Immature natural killer cell (primary cell): ENCODE measurements around the gene RELN. TPM values are rescaled to one million over a fixed set of nuclear protein-coding genes. Genes with fewer than 3 reads are reported as not detected.

Source experiments
- DNase-seq, 3 donors: peaks; one replicate each; pipeline ENCODE4 v3.0.0; 2022; ENCODE audit warnings: mixed read lengths in 1 of 3
- H3K27ac Mint-ChIP-seq, 6 donors: one replicate each; pipeline ENCODE4 v1.8.0; 2020; ENCODE audit warnings: mixed read lengths in 6 of 6, mild to moderate bottlenecking in 5 of 6, inconsistent platforms in 4 of 6, moderate library complexity in 3 of 6
- H3K27me3 Mint-ChIP-seq, 3 donors: one replicate each; pipeline ENCODE4 v1.8.0; 2020 to 2021; ENCODE audit warnings: low read depth in 3 of 3, mild to moderate bottlenecking in 3 of 3, mixed read lengths in 3 of 3, moderate library complexity in 3 of 3, inconsistent platforms in 1 of 3
- H3K36me3 Mint-ChIP-seq, 3 donors: one replicate each; pipeline ENCODE4 v1.8.0; 2020; ENCODE audit warnings: mixed read lengths in 3 of 3, inconsistent platforms in 2 of 3, mild to moderate bottlenecking in 2 of 3
- H3K4me1 Mint-ChIP-seq, 2 donors: one replicate each; pipeline ENCODE4 v1.8.0; 2020; ENCODE audit warnings: inconsistent platforms in 2 of 2, mild to moderate bottlenecking in 2 of 2, mixed read lengths in 2 of 2, moderate library complexity in 1 of 2
- H3K4me3 Mint-ChIP-seq, 5 donors: one replicate each; pipeline ENCODE4 v1.8.0; 2020; ENCODE audit warnings: mild to moderate bottlenecking in 5 of 5, mixed read lengths in 5 of 5, inconsistent platforms in 3 of 5, moderate library complexity in 3 of 5
- H3K9me3 Mint-ChIP-seq, 6 donors: one replicate each; pipeline ENCODE4 v1.8.0; 2020; ENCODE audit warnings: mild to moderate bottlenecking in 6 of 6, mixed read lengths in 6 of 6, inconsistent platforms in 4 of 6, moderate library complexity in 3 of 6
- polyA plus RNA-seq, 3 donors: library from polyadenylated mRNA; unstranded; fragments of 300-500 nt; fragmentation: Illumina TruSeq; gene quantifications; one replicate each; pipeline ENCODE4 v1.2.3, GENCODE V29; 2021

RELN gene
- polyA plus RNA-seq, 3 donors from 2014 or later = not detected

GRCh38 chr7:103888603-103889153 lies 100.8 kb downstream of the RELN start:
- no peak for DNase-seq
- Mint-ChIP-seq H3K9me3 (peaks cover 0 to 9% (median 7%) of the 10 kb centered on the region in 6 donors), H3K4me1 (no peaks in the 10 kb centered on the region), H3K4me3 (no peak overlapping the region), H3K36me3 (no peaks in the 10 kb centered on the region), H3K27ac (no peak overlapping the region), H3K27me3 (peaks cover 0 to 5% (median 0%) of the 10 kb centered on the region in 3 donors)

- Mint-ChIP-seq H3K4me3 (no peak overlapping the region), H3K27me3 (peaks cover 0 to 5% (median 0%) of the 10 kb centered on the region in 3 donors), H3K9me3 (peaks cover 0 to 13% (median 6%) of the 10 kb centered on the region in 6 donors), H3K27ac (no peak overlapping the region), H3K36me3 (no peaks in the 10 kb centered on the region), H3K4me1 (no peaks in the 10 kb centered on the region)
- no peak for DNase-seq
Measured at GRCh38 chr7:103887853-103888602, 101.4 kb downstream of the RELN start.

- no peak overlapping the region for H3K27ac Mint-ChIP-seq
Measured at GRCh38 chr7:103887050-103887449, 102.4 kb downstream of the RELN start.

GRCh38 chr7:103879928-103880600 lies 109.4 kb downstream of the RELN start:
- no peak overlapping the region for H3K4me3 Mint-ChIP-seq
- H3K27me3 Mint-ChIP-seq = peaks cover 0 to 2% (median 1%) of the 10 kb centered on the region in 3 donors
- peaks cover 0 to 20% (median 7%) of the 10 kb centered on the region in 6 donors for H3K9me3 Mint-ChIP-seq
- no peaks in the 10 kb centered on the region for H3K4me1 Mint-ChIP-seq
- H3K36me3 Mint-ChIP-seq = no peaks in the 10 kb centered on the region
- DNase-seq = no peak
- no peak overlapping the region for H3K27ac Mint-ChIP-seq

More at GRCh38 chr7:103887050-103887449, 102.4 kb downstream of the RELN start:
- Mint-ChIP-seq H3K27me3 (peaks cover 0 to 5% (median 2%) of the 10 kb centered on the region in 3 donors), H3K9me3 (peaks cover 0 to 13% (median 8%) of the 10 kb centered on the region in 6 donors), H3K4me3 (no peak overlapping the region), H3K36me3 (no peaks in the 10 kb centered on the region), H3K4me1 (no peaks in the 10 kb centered on the region)
- no peak for DNase-seq

- Mint-ChIP-seq H3K4me3 (no peak overlapping the region), H3K27me3 (peaks cover 0 to 2% (median 1%) of the 10 kb centered on the region in 3 donors), H3K9me3 (peaks cover 0 to 20% (median 5%) of the 10 kb centered on the region in 6 donors), H3K27ac (no peak overlapping the region), H3K4me1 (no peaks in the 10 kb centered on the region), H3K36me3 (no peaks in the 10 kb centered on the region)
- DNase-seq = no peak
Measured at GRCh38 chr7:103879411-103879810, 110.0 kb downstream of the RELN start.

GRCh38 chr7:103877565-103877964 lies 111.9 kb downstream of the RELN start:
- peaks cover 0 to 1% (median 0%) of the 10 kb centered on the region in 3 donors for H3K27me3 Mint-ChIP-seq
- H3K27ac Mint-ChIP-seq = no peak overlapping the region
- H3K9me3 Mint-ChIP-seq = peaks cover 0 to 12% (median 4%) of the 10 kb centered on the region in 6 donors
- no peak for DNase-seq
- no peaks in the 10 kb centered on the region for H3K36me3 Mint-ChIP-seq
- H3K4me3 Mint-ChIP-seq = no peak overlapping the region
- H3K4me1 Mint-ChIP-seq = no peaks in the 10 kb centered on the region

GRCh38 chr7:103875718-103876117 lies 113.7 kb downstream of the RELN start:
- no peak overlapping the region for H3K4me3 Mint-ChIP-seq
- DNase-seq = no peak
- no peaks in the 10 kb centered on the region for H3K27me3 Mint-ChIP-seq
- no peaks in the 10 kb centered on the region for H3K4me1 Mint-ChIP-seq
- peaks cover 0 to 8% (median 1%) of the 10 kb centered on the region in 6 donors for H3K9me3 Mint-ChIP-seq
- H3K36me3 Mint-ChIP-seq = no peaks in the 10 kb centered on the region
- H3K27ac Mint-ChIP-seq = no peak overlapping the region

- no peak overlapping the region for H3K27ac Mint-ChIP-seq
- no peaks in the 10 kb centered on the region for H3K36me3 Mint-ChIP-seq
- no peaks in the 10 kb centered on the region for H3K9me3 Mint-ChIP-seq
- no peaks in the 10 kb centered on the region for H3K4me1 Mint-ChIP-seq
- no peaks in the 10 kb centered on the region for H3K27me3 Mint-ChIP-seq
- H3K4me3 Mint-ChIP-seq = no peak overlapping the region
- DNase-seq = no peak
Measured at GRCh38 chr7:103871473-103871872, 118.0 kb downstream of the RELN start.

GRCh38 chr7:103870664-103871063 lies 118.8 kb downstream of the RELN start:
- no peak overlapping the region for H3K4me3 Mint-ChIP-seq
- no peaks in the 10 kb centered on the region for H3K27me3 Mint-ChIP-seq
- H3K9me3 Mint-ChIP-seq = no peaks in the 10 kb centered on the region
- no peak overlapping the region for H3K27ac Mint-ChIP-seq
- no peaks in the 10 kb centered on the region for H3K36me3 Mint-ChIP-seq
- no peaks in the 10 kb centered on the region for H3K4me1 Mint-ChIP-seq
- no peak for DNase-seq

GRCh38 chr7:103867874-103868273 lies 121.6 kb downstream of the RELN start:
- H3K4me3 Mint-ChIP-seq = no peak overlapping the region
- no peak for DNase-seq
- peaks cover 0 to 2% (median 0%) of the 10 kb centered on the region in 3 donors for H3K27me3 Mint-ChIP-seq
- no peaks in the 10 kb centered on the region for H3K36me3 Mint-ChIP-seq
- H3K9me3 Mint-ChIP-seq = no peaks in the 10 kb centered on the region
- no peak overlapping the region for H3K27ac Mint-ChIP-seq
- no peaks in the 10 kb centered on the region for H3K4me1 Mint-ChIP-seq

- Mint-ChIP-seq H3K36me3 (no peaks in the 10 kb centered on the region), H3K4me1 (no peaks in the 10 kb centered on the region), H3K4me3 (no peak overlapping the region), H3K9me3 (no peaks in the 10 kb centered on the region), H3K27me3 (peaks cover 0 to 2% (median 0%) of the 10 kb centered on the region in 3 donors), H3K27ac (no peak overlapping the region)
- DNase-seq = no peak
Measured at GRCh38 chr7:103866919-103867318, 122.5 kb downstream of the RELN start.

- Mint-ChIP-seq H3K27ac (no peak overlapping the region), H3K36me3 (no peaks in the 10 kb centered on the region), H3K4me1 (no peaks in the 10 kb centered on the region), H3K9me3 (peaks cover 0 to 6% (median 0%) of the 10 kb centered on the region in 6 donors), H3K27me3 (peaks cover 0 to 2% (median 2%) of the 10 kb centered on the region in 3 donors), H3K4me3 (no peak overlapping the region)
- DNase-seq = no peak
Measured at GRCh38 chr7:103865442-103865841, 124.0 kb downstream of the RELN start.

- Mint-ChIP-seq H3K36me3 (no peaks in the 10 kb centered on the region), H3K27ac (no peak overlapping the region), H3K4me3 (no peak overlapping the region), H3K27me3 (peaks cover 0 to 2% (median 2%) of the 10 kb centered on the region in 3 donors), H3K9me3 (peaks cover 0 to 6% (median 0%) of the 10 kb centered on the region in 6 donors), H3K4me1 (no peaks in the 10 kb centered on the region)
- no peak for DNase-seq
Measured at GRCh38 chr7:103862302-103863035, 127.0 kb downstream of the RELN start.
